Fibroblast of pulmonary artery (primary cell): ENCODE results near the gene ADAMTS12.

Experiments
- DNase-seq: peaks from one replicate; pipeline ENCODE4 v3.0.0-alpha.2; 2010; ENCODE audit warnings: low read depth
- H3K4me3 ChIP-seq: replicated peaks from 2 replicates; pipeline ENCODE4 v1.5.1; 2011; ENCODE audit warnings: low read depth, mild to moderate bottlenecking, control low read depth, low read length, moderate library complexity
- TF ChIP-seq, protein P1 (sequence below): IDR thresholded peaks from 2 replicates; pipeline ENCODE4 v1.5.1; 2011; ENCODE audit warnings: mild to moderate bottlenecking, control low read depth, low read length, inconsistent platforms; ENCODE audit errors: missing control alignments

ADAMTS12 gene

DNA sequence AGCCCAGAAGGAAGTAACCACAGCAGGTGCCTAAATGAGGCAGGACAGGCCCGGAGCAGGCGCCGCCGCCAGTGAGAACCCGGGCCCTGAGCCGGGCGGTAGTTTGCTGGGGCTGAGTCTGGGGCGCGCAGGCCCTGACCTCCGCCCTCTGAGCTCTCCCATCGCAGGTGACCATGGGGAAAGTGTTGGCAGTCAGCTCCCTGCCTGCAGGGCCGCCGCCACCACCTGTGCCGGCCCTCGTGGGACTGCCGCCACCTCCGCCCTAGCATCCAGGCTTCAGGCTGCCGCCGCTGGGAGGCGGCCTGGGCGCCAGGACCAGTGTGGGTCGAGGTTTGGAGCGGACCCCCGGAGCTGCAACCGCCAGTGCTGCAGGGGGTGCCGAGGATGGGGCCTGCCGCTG, 389.9 kb downstream of the ADAMTS12 start:
- no peak overlapping the region for H3K4me3 ChIP-seq
- DNase-seq, result no peak

DNA sequence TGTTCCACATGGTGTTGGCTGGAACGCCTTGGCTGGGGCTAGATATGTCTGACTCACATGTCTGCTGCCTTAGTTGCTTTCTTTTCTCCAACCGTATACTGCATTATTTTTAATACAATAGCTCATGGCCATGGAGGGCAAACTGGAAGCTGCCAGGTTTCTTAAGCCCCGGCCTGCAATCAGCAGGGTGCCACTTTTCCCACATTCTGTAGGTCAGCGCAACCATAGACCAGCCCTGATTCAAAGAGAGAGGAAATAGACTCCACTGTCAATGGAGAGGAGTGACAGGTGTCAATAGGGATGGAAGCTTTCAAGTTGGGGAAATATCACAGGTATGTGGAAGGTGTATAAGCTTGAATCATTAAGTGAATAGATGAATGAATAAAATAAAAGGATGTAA, 390.5 kb downstream of the ADAMTS12 start:
- DNase-seq, result no peak
- no peak overlapping the region for H3K4me3 ChIP-seq
- TF ChIP-seq, protein P1, sequence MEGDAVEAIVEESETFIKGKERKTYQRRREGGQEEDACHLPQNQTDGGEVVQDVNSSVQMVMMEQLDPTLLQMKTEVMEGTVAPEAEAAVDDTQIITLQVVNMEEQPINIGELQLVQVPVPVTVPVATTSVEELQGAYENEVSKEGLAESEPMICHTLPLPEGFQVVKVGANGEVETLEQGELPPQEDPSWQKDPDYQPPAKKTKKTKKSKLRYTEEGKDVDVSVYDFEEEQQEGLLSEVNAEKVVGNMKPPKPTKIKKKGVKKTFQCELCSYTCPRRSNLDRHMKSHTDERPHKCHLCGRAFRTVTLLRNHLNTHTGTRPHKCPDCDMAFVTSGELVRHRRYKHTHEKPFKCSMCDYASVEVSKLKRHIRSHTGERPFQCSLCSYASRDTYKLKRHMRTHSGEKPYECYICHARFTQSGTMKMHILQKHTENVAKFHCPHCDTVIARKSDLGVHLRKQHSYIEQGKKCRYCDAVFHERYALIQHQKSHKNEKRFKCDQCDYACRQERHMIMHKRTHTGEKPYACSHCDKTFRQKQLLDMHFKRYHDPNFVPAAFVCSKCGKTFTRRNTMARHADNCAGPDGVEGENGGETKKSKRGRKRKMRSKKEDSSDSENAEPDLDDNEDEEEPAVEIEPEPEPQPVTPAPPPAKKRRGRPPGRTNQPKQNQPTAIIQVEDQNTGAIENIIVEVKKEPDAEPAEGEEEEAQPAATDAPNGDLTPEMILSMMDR, result no peak

More for the DNA sequence above, 389.9 kb downstream of the ADAMTS12 start:
- TF ChIP-seq, protein P1, result no peak

DNA sequence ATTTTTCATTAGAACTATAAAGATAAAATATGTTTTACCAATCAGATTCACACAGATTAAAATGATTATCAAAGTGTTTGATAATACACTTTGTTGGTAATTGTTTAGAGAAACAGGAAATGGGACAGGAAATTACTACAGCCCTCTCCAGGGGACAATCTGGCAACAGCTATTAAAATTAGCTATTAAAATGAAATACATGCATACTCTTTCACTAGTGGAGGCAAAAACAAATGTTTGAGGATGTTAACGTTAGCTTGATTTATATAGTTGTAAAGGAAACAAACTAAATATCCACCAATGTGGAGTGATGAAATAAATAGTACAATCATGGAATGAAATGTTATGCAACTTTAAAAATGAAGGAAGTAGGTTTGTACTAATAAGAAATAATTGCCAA, 397.3 kb downstream of the ADAMTS12 start:
- TF ChIP-seq, protein P1, result no peak
- H3K4me3 ChIP-seq, result no peak overlapping the region
- DNase-seq, result peak; percentile 19

DNA sequence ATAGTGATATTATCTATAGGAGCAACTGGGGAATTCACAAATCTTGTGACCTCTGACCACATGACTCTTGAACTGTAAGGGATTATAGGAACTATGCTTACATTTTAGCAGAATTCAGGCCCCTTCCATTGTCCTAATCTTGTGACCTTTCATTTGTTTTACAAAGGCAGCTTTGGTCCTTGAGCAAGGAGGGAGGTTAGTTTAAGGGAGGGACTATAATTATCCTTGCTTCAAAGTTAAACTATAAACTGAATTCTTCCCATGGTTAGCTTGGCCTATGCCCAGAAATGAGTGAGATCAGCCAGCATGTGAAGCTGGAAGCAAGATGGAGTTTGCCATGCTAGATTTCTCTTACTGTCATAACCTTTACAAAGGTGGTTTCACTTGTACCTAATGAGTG, 399.8 kb downstream of the ADAMTS12 start:
- TF ChIP-seq, protein P1, result no peak
- no peak overlapping the region for H3K4me3 ChIP-seq
- DNase-seq, result no peak

DNA sequence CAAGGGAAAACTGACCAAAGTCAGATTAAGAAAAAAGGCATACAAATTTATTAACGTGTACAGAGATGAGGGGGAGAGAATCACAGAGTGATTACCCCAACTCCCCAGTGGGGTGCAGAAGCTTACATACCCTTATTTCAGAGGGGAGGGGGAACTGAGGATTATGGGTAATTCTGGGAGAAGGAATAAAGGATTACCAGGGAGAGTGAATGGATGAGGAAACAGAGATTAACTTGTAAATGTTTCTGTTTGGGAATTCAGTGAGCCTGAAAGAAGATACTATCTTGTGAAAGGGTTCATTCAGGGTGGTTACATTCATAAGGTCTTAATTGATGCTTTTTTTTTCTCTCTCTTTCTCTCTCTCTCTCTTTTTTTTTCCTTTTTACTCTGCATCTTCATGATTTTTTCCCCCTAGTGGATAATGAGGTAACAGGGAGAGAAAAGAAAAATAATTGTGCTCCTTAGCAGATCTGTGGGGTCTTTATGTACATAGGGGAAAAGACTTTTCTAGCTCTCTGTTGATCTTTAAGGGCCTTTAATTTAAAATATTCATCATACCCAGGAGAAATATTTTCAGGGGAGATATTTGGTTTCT, 401.6 kb downstream of the ADAMTS12 start:
- H3K4me3 ChIP-seq, result no peak overlapping the region
- DNase-seq, result no peak
- TF ChIP-seq, protein P1, result no peak

DNA sequence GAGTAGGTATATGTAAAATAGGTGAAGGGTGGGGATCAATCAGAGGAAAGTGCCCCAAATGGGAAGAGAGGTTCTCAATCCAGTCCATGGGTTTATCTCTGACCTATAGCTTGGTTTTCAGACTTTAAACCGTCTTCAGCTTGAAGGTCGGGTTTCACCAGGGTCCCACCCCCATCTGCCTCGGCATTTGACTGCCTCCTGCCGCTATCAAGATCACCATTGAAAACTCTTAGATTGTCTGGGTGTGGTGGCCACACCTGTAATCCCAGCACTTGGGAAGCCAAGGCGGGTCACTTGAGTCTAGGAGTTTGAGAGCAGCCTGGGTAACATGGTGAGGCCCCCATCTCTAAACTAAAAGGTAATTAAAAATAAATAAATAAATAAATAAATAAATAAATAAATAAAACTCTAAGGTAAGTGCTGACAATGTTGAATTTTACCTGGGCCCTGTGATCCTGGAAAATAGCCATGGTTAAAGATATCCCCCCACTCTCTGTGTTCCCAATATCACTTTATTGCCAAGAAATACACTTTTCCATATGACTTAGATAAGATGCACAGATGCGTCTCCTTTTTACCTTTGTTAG, 402.2 kb downstream of the ADAMTS12 start:
- no peak overlapping the region for H3K4me3 ChIP-seq
- DNase-seq, result no peak
- TF ChIP-seq, protein P1, result no peak

DNA sequence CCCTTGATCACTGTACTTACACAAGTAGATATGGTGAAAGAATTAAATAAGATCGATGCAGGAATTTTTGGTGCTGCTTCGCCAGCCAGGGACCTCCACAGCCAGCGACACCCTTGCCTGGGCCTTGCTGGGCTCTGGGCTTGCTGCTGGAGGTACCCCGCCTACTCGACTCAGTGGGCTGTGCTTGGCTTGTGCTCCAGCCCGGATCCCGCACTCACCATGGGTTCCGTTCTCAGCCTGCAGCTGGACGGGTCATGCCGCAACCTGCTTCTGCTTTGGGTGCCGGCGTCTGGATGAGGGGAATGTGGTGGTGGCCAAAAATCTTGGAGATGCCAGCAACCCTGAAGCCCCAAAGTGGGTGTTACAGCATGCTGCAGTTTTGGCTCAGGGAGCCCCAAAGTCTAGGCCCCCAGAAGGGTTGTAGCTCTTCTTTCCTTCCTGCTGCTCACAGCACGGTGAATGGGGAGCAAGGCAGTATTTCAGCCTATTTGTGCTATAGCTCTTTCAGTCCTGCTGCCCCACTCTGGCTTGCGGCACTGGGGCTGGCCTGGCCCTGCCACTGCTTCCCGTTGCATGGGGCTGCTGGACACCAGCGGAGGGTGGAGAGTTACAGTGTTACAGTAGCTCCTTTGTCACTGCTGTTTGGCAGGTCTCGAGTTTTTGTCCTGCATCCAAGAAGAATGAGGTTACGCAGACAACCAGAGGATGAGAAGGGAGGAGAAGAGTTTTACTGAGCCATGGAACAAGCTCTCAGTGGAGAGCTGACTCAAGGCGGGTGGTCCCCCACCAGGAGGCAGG, 403.0 kb downstream of the ADAMTS12 start:
- no peak for DNase-seq
- TF ChIP-seq, protein P1, result no peak
- no peak overlapping the region for H3K4me3 ChIP-seq
